ENCODE data around the gene FBLN1.

- TF ChIP-seq CTCF (IDR thresholded peaks at IDR 0.05) (no peak), POLR2AphosphoS5 (IDR thresholded peaks at IDR 0.05) (no peak), POLR2A (IDR thresholded peaks at IDR 0.05) (no peak), EP300 (IDR thresholded peaks at IDR 0.05) (no peak)
Measured at GRCh38 chr22:45587638-45588505, 85.2 kb downstream of the FBLN1 start.

Data from stomach (tissue), 4 donors.